SK-N-MC (cell line): ENCODE measurements around the gene TM6SF1.

Experiments
- EZH2 ChIP-seq: fragments of 200-600 bp; sonication (generic); IDR thresholded peaks from one replicate; pipeline ENCODE4 v1.6.1; 2017; ENCODE audit warnings: antibody characterized with exemption
- POLR2AphosphoS5 ChIP-seq: IDR thresholded peaks from 2 replicates; pipeline ENCODE4 v1.6.1; 2012; ENCODE audit warnings: mild to moderate bottlenecking, low read depth, low read length, borderline replicate concordance

- TF ChIP-seq POLR2AphosphoS5 (no peak), EZH2 (no peak)
These were observed 8.0 kb downstream of the TM6SF1 start for GRCh38 chr15:83115410-83115809.
